ENCODE measurements around the gene RNF32.

Gene RNF32

DNA sequence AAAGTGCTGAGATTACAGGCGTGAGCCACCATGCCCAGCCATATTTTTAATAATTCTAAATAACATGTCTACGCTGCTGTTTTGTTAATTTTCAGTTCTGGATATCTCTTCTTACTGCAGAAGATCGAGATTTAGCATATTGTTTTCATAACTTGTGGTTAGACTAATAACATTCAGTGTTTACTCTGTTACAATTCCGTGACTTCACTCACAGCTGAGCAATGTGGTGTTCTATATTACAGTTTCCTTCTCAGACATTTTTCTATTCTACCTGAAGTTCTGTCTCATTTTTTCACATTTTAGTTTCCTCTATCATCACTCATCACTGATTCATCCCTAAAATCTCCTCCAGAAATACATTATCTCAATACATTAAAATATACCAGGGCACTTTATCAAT lies 10.9 kb downstream of the RNF32 start:
- Histone ChIP-seq H3K4me1 (ENCODE audit: insufficient read depth, low read length) (peaks cover under 1% of the 10 kb centered on the region; the same call in 1 of the 2 replicates), H3K27me3 (ENCODE audit: insufficient read depth, low read length) (no peaks in the 10 kb centered on the region), H3K27ac (ENCODE audit: low read depth, low read length) (no peak overlapping the region), H3K4me3 (ENCODE audit: low read length) (no peak overlapping the region), H3K9ac (ENCODE audit: low read depth, low read length) (no peak overlapping the region), H3K36me3 (ENCODE audit: insufficient read depth, low read length) (no peaks in the 10 kb centered on the region), H3K9me3 (ENCODE audit: insufficient read depth, low read depth, low read length) (no peaks in the 10 kb centered on the region)
- 94% methylated on average over 4 of the region's 4 CpGs for WGBS

GRCh38 chr7:156652886-156653568 lies 12.5 kb downstream of the RNF32 start:
- Histone ChIP-seq H3K9ac (ENCODE audit: low read depth, low read length) (no peak overlapping the region), H3K4me3 (ENCODE audit: low read length) (no peak overlapping the region), H3K36me3 (ENCODE audit: insufficient read depth, low read length) (no peaks in the 10 kb centered on the region), H3K27ac (ENCODE audit: low read depth, low read length) (no peak overlapping the region), H3K9me3 (ENCODE audit: insufficient read depth, low read depth, low read length) (no peaks in the 10 kb centered on the region), H3K4me1 (ENCODE audit: insufficient read depth, low read length) (peaks cover 2% of the 10 kb centered on the region; the same call in 1 of the 2 replicates), H3K27me3 (ENCODE audit: insufficient read depth, low read length) (no peaks in the 10 kb centered on the region)
- 95% methylated on average over 7 of the region's 8 CpGs for WGBS

DNA sequence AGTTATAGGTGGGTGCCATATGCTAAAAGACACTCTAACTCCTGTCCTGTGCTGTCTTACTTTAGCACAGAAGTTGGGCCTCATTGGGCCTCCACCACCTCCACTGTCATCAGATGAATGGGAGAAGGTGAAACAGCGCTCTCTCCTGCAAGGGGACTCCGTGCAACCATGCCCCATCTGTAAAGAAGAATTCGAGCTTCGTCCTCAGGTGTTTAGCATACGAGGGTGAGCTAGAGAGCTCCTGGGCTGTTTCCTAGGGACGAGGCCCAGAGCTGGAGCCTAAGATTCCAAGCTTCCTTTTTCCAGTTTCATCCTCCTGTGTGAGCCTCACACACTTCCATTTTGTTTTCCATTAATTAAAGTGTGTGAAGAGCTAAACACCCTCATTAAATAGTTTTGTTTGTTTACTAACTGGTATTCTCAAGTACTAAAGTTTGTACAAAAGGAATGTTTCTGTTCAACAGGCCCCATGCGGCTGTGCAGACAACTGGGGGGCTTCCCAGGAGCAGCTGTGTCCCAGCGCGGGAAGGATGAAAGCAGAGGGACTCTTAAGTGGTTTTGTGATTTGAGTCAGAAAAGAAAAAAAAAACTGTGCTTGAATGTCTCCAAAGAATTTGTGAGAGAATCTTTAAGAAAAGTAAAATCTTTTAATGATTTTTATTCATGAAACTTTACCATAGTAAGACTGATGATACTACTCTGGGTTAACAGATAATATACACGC lies 14.1 kb downstream of the RNF32 start:
- 83% methylated on average over 9 of the region's 10 CpGs for WGBS
- Histone ChIP-seq H3K4me3 (ENCODE audit: low read length) (no peak overlapping the region), H3K9ac (ENCODE audit: low read depth, low read length) (no peak overlapping the region), H3K36me3 (ENCODE audit: insufficient read depth, low read length) (no peaks in the 10 kb centered on the region), H3K9me3 (ENCODE audit: insufficient read depth, low read depth, low read length) (no peaks in the 10 kb centered on the region), H3K27ac (ENCODE audit: low read depth, low read length) (no peak overlapping the region), H3K27me3 (ENCODE audit: insufficient read depth, low read length) (no peaks in the 10 kb centered on the region), H3K4me1 (ENCODE audit: insufficient read depth, low read length) (peaks cover 2% of the 10 kb centered on the region; the same call in 1 of the 2 replicates)

GRCh38 chr7:156655251-156655650 lies 14.7 kb downstream of the RNF32 start:
- 87% methylated on average over 6 of the region's 6 CpGs for WGBS
- peaks cover 2% of the 10 kb centered on the region; the same call in 1 of the 2 replicates for H3K4me1 ChIP-seq (ENCODE audit: insufficient read depth, low read length)
- H3K4me3 ChIP-seq (ENCODE audit: low read length), result no peak overlapping the region
- no peak overlapping the region for H3K27ac ChIP-seq (ENCODE audit: low read depth, low read length)
- no peaks in the 10 kb centered on the region for H3K36me3 ChIP-seq (ENCODE audit: insufficient read depth, low read length)
- no peak overlapping the region for H3K9ac ChIP-seq (ENCODE audit: low read depth, low read length)
- no peaks in the 10 kb centered on the region for H3K27me3 ChIP-seq (ENCODE audit: insufficient read depth, low read length)
- H3K9me3 ChIP-seq (ENCODE audit: insufficient read depth, low read depth, low read length), result no peaks in the 10 kb centered on the region

GRCh38 chr7:156655983-156656382 lies 15.4 kb downstream of the RNF32 start:
- Histone ChIP-seq H3K4me1 (ENCODE audit: insufficient read depth, low read length) (peaks cover 2% of the 10 kb centered on the region; the same call in 1 of the 2 replicates), H3K27me3 (ENCODE audit: insufficient read depth, low read length) (no peaks in the 10 kb centered on the region), H3K4me3 (ENCODE audit: low read length) (no peak overlapping the region), H3K27ac (ENCODE audit: low read depth, low read length) (no peak overlapping the region), H3K36me3 (ENCODE audit: insufficient read depth, low read length) (no peaks in the 10 kb centered on the region), H3K9me3 (ENCODE audit: insufficient read depth, low read depth, low read length) (no peaks in the 10 kb centered on the region), H3K9ac (ENCODE audit: low read depth, low read length) (no peak overlapping the region)
- 87% methylated on average over 3 of the region's 4 CpGs for WGBS

DNA sequence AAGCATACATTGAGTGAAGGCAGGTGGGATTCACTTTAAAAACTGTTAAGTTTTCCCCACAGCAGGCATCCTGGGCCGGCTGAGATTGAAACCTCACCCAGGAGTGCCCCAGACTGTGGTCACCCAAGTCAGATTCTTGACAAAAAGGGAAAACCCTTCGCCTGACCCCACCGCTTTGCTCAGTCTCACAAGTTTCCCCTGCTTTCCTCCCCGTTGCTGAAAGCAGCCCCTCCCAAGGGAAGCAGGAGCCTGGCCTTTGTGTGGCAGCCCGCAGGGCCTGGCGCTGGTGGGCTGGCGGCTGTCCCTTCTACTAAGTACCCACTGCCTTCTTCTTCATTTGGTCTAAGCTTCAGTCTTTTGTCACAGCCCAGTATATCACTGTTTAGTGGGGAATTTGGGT lies 16.0 kb downstream of the RNF32 start:
- H3K4me1 ChIP-seq (ENCODE audit: insufficient read depth, low read length), result peaks cover 2% of the 10 kb centered on the region; the same call in 1 of the 2 replicates
- H3K4me3 ChIP-seq (ENCODE audit: low read length), result no peak overlapping the region
- H3K27me3 ChIP-seq (ENCODE audit: insufficient read depth, low read length), result no peaks in the 10 kb centered on the region
- H3K27ac ChIP-seq (ENCODE audit: low read depth, low read length), result no peak overlapping the region
- WGBS, result 74% methylated on average over 7 of the region's 7 CpGs
- no peaks in the 10 kb centered on the region for H3K36me3 ChIP-seq (ENCODE audit: insufficient read depth, low read length)
- H3K9me3 ChIP-seq (ENCODE audit: insufficient read depth, low read depth, low read length), result no peaks in the 10 kb centered on the region
- no peak overlapping the region for H3K9ac ChIP-seq (ENCODE audit: low read depth, low read length)

- no peak overlapping the region for H3K9ac ChIP-seq (ENCODE audit: low read depth, low read length)
- 98% methylated on average over 4 of the region's 4 CpGs for WGBS
- H3K27ac ChIP-seq (ENCODE audit: low read depth, low read length), result no peak overlapping the region
- H3K36me3 ChIP-seq (ENCODE audit: insufficient read depth, low read length), result no peaks in the 10 kb centered on the region
- H3K9me3 ChIP-seq (ENCODE audit: insufficient read depth, low read depth, low read length), result no peaks in the 10 kb centered on the region
- H3K4me3 ChIP-seq (ENCODE audit: low read length), result no peak overlapping the region
- no peaks in the 10 kb centered on the region for H3K27me3 ChIP-seq (ENCODE audit: insufficient read depth, low read length)
- peaks cover 2% of the 10 kb centered on the region; the same call in 1 of the 2 replicates for H3K4me1 ChIP-seq (ENCODE audit: insufficient read depth, low read length)
Measured at GRCh38 chr7:156657681-156658080, 17.1 kb downstream of the RNF32 start.

DNA sequence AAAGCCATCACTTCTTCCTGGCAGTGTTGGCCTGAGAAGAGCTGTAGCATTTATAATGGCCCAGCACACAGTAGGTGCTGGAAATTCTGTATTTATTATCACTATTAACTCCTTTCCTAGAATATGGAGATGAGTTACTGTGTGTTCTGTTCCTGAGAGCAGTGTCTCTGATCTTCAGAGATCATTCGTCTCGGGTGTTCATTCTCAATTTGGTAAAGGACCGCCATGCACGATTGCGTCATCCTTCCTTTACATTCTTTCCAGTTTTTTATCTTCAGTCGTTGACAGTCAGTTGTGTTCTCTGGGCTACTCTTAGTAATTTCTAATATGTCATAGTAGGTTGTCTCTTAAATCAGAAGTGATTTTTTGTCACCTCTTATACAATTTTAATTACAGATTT lies 18.6 kb downstream of the RNF32 start:
- H3K27me3 ChIP-seq (ENCODE audit: insufficient read depth, low read length), result no peaks in the 10 kb centered on the region
- 91% methylated on average over 5 of the region's 6 CpGs for whole genome bisulfite sequencing
- H3K9me3 ChIP-seq (ENCODE audit: insufficient read depth, low read depth, low read length), result no peaks in the 10 kb centered on the region
- no peak overlapping the region for H3K4me3 ChIP-seq (ENCODE audit: low read length)
- peaks cover 2% of the 10 kb centered on the region; the same call in 1 of the 2 replicates for H3K4me1 ChIP-seq (ENCODE audit: insufficient read depth, low read length)
- no peak overlapping the region for H3K9ac ChIP-seq (ENCODE audit: low read depth, low read length)
- H3K27ac ChIP-seq (ENCODE audit: low read depth, low read length), result no peak overlapping the region
- no peaks in the 10 kb centered on the region for H3K36me3 ChIP-seq (ENCODE audit: insufficient read depth, low read length)

DNA sequence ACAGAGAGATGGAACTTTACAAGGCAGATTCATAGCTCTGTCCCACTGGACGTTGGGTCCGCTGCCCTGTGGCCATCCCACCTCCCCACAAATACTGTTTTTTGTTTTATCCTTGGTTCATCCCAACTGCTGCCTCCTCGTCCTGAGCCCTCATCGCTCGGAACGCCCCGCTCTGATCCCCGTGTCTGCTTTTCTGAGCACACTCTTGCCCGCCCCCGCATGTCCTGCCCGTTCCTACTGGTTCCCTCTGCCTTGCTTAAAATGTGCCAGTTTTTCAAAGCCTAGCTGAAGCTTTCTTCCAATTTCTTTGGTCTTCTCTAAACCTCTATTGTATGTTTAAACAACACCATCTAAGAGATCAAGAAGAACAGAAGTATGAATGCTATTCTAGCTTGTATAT lies 19.4 kb downstream of the RNF32 start:
- H3K36me3 ChIP-seq (ENCODE audit: insufficient read depth, low read length), result no peaks in the 10 kb centered on the region
- 84% methylated on average over 11 of the region's 11 CpGs for WGBS
- no peak overlapping the region for H3K27ac ChIP-seq (ENCODE audit: low read depth, low read length)
- H3K4me1 ChIP-seq (ENCODE audit: insufficient read depth, low read length), result peaks cover 9% of the 10 kb centered on the region
- no peaks in the 10 kb centered on the region for H3K27me3 ChIP-seq (ENCODE audit: insufficient read depth, low read length)
- H3K9ac ChIP-seq (ENCODE audit: low read depth, low read length), result no peak overlapping the region
- no peaks in the 10 kb centered on the region for H3K9me3 ChIP-seq (ENCODE audit: insufficient read depth, low read depth, low read length)
- no peak overlapping the region for H3K4me3 ChIP-seq (ENCODE audit: low read length)

- Histone ChIP-seq H3K4me3 (ENCODE audit: low read length) (no peak overlapping the region), H3K9ac (ENCODE audit: low read depth, low read length) (no peak overlapping the region), H3K36me3 (ENCODE audit: insufficient read depth, low read length) (no peaks in the 10 kb centered on the region), H3K27me3 (ENCODE audit: insufficient read depth, low read length) (no peaks in the 10 kb centered on the region), H3K9me3 (ENCODE audit: insufficient read depth, low read depth, low read length) (no peaks in the 10 kb centered on the region), H3K27ac (ENCODE audit: low read depth, low read length) (no peak overlapping the region), H3K4me1 (ENCODE audit: insufficient read depth, low read length) (peaks cover 24% of the 10 kb centered on the region)
- WGBS, result 96% methylated on average over 3 of the region's 5 CpGs
Measured at GRCh38 chr7:156661637-156662036, 21.1 kb downstream of the RNF32 start.

DNA sequence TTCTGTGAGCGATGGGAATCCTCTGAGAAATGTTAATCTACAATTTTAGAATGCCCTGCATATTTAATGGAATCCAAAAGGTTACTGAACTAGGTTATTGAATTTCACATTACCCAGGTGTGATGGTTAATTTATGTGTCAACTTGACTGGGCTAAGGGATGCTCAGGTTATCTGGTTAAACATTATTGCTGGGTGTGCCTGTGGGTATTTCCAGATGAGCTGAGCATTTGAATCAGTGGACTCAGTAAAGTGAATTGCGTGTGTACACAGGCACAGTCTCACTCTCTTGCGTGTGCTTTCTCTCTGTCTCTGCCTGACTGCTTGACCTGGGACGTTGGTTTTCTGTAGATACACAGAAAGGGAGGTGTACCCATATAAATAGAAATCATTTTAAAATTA lies 21.7 kb downstream of the RNF32 start:
- H3K27ac ChIP-seq (ENCODE audit: low read depth, low read length), result no peak overlapping the region
- no peak overlapping the region for H3K4me3 ChIP-seq (ENCODE audit: low read length)
- H3K27me3 ChIP-seq (ENCODE audit: insufficient read depth, low read length), result no peaks in the 10 kb centered on the region
- H3K4me1 ChIP-seq (ENCODE audit: insufficient read depth, low read length), result peaks cover 27% of the 10 kb centered on the region
- no peak overlapping the region for H3K9ac ChIP-seq (ENCODE audit: low read depth, low read length)
- WGBS, result 96% methylated on average over 4 of the region's 4 CpGs
- H3K36me3 ChIP-seq (ENCODE audit: insufficient read depth, low read length), result no peaks in the 10 kb centered on the region
- no peaks in the 10 kb centered on the region for H3K9me3 ChIP-seq (ENCODE audit: insufficient read depth, low read depth, low read length)
